ENCODE data around the gene FAR2. TPM values are rescaled to one million over a fixed set of nuclear protein-coding genes. Genes with fewer than 3 reads are reported as not detected.

The FAR2 gene
- total and polyA plus RNA-seq, 2 of the 13 experiments (the other 11 are each of a cell fraction or from before 2014, with no cell fraction given), result not detected

- TF ChIP-seq, protein P1, sequence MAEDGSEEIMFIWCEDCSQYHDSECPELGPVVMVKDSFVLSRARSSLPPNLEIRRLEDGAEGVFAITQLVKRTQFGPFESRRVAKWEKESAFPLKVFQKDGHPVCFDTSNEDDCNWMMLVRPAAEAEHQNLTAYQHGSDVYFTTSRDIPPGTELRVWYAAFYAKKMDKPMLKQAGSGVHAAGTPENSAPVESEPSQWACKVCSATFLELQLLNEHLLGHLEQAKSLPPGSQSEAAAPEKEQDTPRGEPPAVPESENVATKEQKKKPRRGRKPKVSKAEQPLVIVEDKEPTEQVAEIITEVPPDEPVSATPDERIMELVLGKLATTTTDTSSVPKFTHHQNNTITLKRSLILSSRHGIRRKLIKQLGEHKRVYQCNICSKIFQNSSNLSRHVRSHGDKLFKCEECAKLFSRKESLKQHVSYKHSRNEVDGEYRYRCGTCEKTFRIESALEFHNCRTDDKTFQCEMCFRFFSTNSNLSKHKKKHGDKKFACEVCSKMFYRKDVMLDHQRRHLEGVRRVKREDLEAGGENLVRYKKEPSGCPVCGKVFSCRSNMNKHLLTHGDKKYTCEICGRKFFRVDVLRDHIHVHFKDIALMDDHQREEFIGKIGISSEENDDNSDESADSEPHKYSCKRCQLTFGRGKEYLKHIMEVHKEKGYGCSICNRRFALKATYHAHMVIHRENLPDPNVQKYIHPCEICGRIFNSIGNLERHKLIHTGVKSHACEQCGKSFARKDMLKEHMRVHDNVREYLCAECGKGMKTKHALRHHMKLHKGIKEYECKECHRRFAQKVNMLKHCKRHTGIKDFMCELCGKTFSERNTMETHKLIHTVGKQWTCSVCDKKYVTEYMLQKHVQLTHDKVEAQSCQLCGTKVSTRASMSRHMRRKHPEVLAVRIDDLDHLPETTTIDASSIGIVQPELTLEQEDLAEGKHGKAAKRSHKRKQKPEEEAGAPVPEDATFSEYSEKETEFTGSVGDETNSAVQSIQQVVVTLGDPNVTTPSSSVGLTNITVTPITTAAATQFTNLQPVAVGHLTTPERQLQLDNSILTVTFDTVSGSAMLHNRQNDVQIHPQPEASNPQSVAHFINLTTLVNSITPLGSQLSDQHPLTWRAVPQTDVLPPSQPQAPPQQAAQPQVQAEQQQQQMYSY (CRISPR knock-in tag; IDR thresholded peaks at IDR 0.05), result no peak
- TF ChIP-seq NFE2 (CRISPR knock-in tag; IDR thresholded peaks at IDR 0.05) (no peak), RAD21 (CRISPR knock-in tag; IDR thresholded peaks at IDR 0.05) (no peak), MAFG (CRISPR knock-in tag; IDR thresholded peaks at IDR 0.05) (no peak), ZNF256 (CRISPR knock-in tag; conservative IDR thresholded peaks at IDR 0.05) (no peak), CAMTA2 (CRISPR knock-in tag; IDR thresholded peaks at IDR 0.05; ENCODE audit: borderline replicate concordance) (no peak), ZNF547 (CRISPR knock-in tag; IDR thresholded peaks at IDR 0.05) (no peak), ZNF546 (CRISPR knock-in tag; conservative IDR thresholded peaks at IDR 0.05) (no peak), KAT7 (CRISPR knock-in tag; IDR thresholded peaks at IDR 0.05; ENCODE audit: borderline replicate concordance) (no peak)
- TF ChIP-seq, protein P2, sequence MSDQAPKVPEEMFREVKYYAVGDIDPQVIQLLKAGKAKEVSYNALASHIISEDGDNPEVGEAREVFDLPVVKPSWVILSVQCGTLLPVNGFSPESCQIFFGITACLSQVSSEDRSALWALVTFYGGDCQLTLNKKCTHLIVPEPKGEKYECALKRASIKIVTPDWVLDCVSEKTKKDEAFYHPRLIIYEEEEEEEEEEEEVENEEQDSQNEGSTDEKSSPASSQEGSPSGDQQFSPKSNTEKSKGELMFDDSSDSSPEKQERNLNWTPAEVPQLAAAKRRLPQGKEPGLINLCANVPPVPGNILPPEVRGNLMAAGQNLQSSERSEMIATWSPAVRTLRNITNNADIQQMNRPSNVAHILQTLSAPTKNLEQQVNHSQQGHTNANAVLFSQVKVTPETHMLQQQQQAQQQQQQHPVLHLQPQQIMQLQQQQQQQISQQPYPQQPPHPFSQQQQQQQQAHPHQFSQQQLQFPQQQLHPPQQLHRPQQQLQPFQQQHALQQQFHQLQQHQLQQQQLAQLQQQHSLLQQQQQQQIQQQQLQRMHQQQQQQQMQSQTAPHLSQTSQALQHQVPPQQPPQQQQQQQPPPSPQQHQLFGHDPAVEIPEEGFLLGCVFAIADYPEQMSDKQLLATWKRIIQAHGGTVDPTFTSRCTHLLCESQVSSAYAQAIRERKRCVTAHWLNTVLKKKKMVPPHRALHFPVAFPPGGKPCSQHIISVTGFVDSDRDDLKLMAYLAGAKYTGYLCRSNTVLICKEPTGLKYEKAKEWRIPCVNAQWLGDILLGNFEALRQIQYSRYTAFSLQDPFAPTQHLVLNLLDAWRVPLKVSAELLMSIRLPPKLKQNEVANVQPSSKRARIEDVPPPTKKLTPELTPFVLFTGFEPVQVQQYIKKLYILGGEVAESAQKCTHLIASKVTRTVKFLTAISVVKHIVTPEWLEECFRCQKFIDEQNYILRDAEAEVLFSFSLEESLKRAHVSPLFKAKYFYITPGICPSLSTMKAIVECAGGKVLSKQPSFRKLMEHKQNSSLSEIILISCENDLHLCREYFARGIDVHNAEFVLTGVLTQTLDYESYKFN (CRISPR knock-in tag; conservative IDR thresholded peaks at IDR 0.05), result no peak
- TF ChIP-seq, protein P3, sequence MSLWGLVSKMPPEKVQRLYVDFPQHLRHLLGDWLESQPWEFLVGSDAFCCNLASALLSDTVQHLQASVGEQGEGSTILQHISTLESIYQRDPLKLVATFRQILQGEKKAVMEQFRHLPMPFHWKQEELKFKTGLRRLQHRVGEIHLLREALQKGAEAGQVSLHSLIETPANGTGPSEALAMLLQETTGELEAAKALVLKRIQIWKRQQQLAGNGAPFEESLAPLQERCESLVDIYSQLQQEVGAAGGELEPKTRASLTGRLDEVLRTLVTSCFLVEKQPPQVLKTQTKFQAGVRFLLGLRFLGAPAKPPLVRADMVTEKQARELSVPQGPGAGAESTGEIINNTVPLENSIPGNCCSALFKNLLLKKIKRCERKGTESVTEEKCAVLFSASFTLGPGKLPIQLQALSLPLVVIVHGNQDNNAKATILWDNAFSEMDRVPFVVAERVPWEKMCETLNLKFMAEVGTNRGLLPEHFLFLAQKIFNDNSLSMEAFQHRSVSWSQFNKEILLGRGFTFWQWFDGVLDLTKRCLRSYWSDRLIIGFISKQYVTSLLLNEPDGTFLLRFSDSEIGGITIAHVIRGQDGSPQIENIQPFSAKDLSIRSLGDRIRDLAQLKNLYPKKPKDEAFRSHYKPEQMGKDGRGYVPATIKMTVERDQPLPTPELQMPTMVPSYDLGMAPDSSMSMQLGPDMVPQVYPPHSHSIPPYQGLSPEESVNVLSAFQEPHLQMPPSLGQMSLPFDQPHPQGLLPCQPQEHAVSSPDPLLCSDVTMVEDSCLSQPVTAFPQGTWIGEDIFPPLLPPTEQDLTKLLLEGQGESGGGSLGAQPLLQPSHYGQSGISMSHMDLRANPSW (CRISPR knock-in tag; IDR thresholded peaks at IDR 0.05; ENCODE audit: borderline replicate concordance), result no peak
Observed at GRCh38 chr12:29159661-29160060, 10.6 kb downstream of the FAR2 start (continued).
